T-cell (primary cell): Measurements from ENCODE around the gene RCBTB2. TPM values are rescaled to one million over a fixed set of nuclear protein-coding genes. Genes with fewer than 3 reads are reported as not detected.
"Not testable (repeated sequence)": the region's sequence is repeated elsewhere in the genome, so short reads cannot be mapped to it uniquely, and the experiment has no call there.

Experiments used
- ATAC-seq, 4 experiments: fragments of 200-7000 bp in 3 of 4; fragments of 150-1000 bp in 1 of 4; cut with Tn5 transposase; replicated peaks in 1 of 4; 1 replicate in 3 of 4; 2 replicates in 1 of 4; pipeline ENCODE4 v1.10.0; 2021; ENCODE audit warnings: moderate library complexity in 3 of 4, mild to moderate bottlenecking in 2 of 4, moderate number of reproducible peaks in 1 of 4
- CTCF ChIA-PET, 2 donors: fragments of 300-600 bp; sonication (Branson Sonifier 250); formaldehyde crosslinking; loops; one replicate each; lab custom pipeline; 2022; ENCODE audit warnings: antibody characterized with exemption in 2 of 2; lab: Charles Lee
- POLR2A ChIA-PET, 2 donors: fragments of 300-600 bp; sonication (Branson Sonifier 250); formaldehyde crosslinking; loops; one replicate each; lab custom pipeline; 2022; ENCODE audit warnings: antibody characterized with exemption in 2 of 2; lab: Charles Lee
- DNase-seq, 35 experiments: peaks; one replicate each; pipeline versions ENCODE4 v3.0.0 to v3.0.0-alpha.2; 2013 to 2023
- H3K27ac ChIP-seq: one replicate; pipeline ENCODE4 v1.5.1; 2013; ENCODE audit warnings: low read length
- H3K27me3 ChIP-seq, 2 experiments: replicated peaks in 1 of 2; 1 replicate in 1 of 2; 2 replicates in 1 of 2; pipeline versions ENCODE4 v1.6.1 to v1.7.0; 2013; ENCODE audit warnings: low read length in 1 of 2, mixed read lengths in 1 of 2; ENCODE audit not compliant: control insufficient read depth in 2 of 2, insufficient read depth in 2 of 2; ENCODE audit errors: extremely low read depth in 1 of 2
- H3K36me3 ChIP-seq, 2 donors: 1 replicate in 1 of 2; 2 replicates in 1 of 2; pipeline versions ENCODE4 v1.6.1 to v1.7.0; 2013; ENCODE audit warnings: low read length in 1 of 2; ENCODE audit not compliant: control insufficient read depth in 2 of 2, insufficient read depth in 1 of 2; ENCODE audit errors: extremely low read depth in 1 of 2
- H3K4me1 ChIP-seq, 2 experiments: 1 replicate in 1 of 2; 2 replicates in 1 of 2; pipeline versions ENCODE4 v1.6.1 to v1.7.0; 2013; ENCODE audit warnings: low read length in 2 of 2, mixed read lengths in 1 of 2; ENCODE audit not compliant: insufficient read depth in 2 of 2, control insufficient read depth in 1 of 2; ENCODE audit errors: extremely low read depth in 1 of 2
- H3K4me3 ChIP-seq, 2 donors: 1 replicate in 1 of 2; 2 replicates in 1 of 2; pipeline versions ENCODE4 v1.5.1 to v1.7.0; 2013; ENCODE audit warnings: mild to moderate bottlenecking in 2 of 2, low read length in 1 of 2, moderate library complexity in 1 of 2; ENCODE audit not compliant: control insufficient read depth in 1 of 2; ENCODE audit errors: extremely low read depth in 1 of 2
- H3K9me3 ChIP-seq: 2 replicates; pipeline ENCODE4 v1.7.0; 2013
- H3K27ac Mint-ChIP-seq, 2 donors: one replicate each; pipeline ENCODE4 v1.8.0; 2020 to 2021; ENCODE audit warnings: mild to moderate bottlenecking in 2 of 2, mixed read lengths in 2 of 2
- H3K27me3 Mint-ChIP-seq, 2 donors: one replicate each; pipeline ENCODE4 v1.8.0; 2021 to 2022; ENCODE audit warnings: mixed read lengths in 2 of 2
- H3K36me3 Mint-ChIP-seq: one replicate; pipeline ENCODE4 v1.8.0; 2021; ENCODE audit warnings: mixed read lengths
- H3K4me1 Mint-ChIP-seq, 3 donors: one replicate each; pipeline ENCODE4 v1.8.0; 2020 to 2022; ENCODE audit warnings: mixed read lengths in 3 of 3, mild to moderate bottlenecking in 1 of 3
- H3K4me3 Mint-ChIP-seq, 3 donors: one replicate each; pipeline ENCODE4 v1.8.0; 2020 to 2022; ENCODE audit warnings: mild to moderate bottlenecking in 3 of 3, mixed read lengths in 3 of 3, moderate library complexity in 3 of 3
- H3K9me3 Mint-ChIP-seq, 3 donors: one replicate each; pipeline ENCODE4 v1.8.0; 2020 to 2022; ENCODE audit warnings: mixed read lengths in 3 of 3
- WGBS: methylation state at CpG from one replicate; pipeline ENCODE4 v1.1.5; 2013; ENCODE audit warnings: missing lambda C conversion rate; ENCODE audit not compliant: insufficient coverage; 5-methylcytosine and 5-hydroxymethylcytosine counted together
- total RNA-seq, 35 experiments: library from RNA in 6 of 35; stranded (reverse) in 6 of 35; fragments of 120-200 nt in 1 of 35; gene quantifications; one replicate each; pipeline versions ENCODE4 v1.2.1 to v1.2.4 and lab custom pipeline; 2013 to 2026

The RCBTB2 gene
- total RNA-seq (10 to 100 TPM; 10.4 to 19.7 (median 16.2) TPM), total RNA-seq (lab: John Stamatoyannopoulos, UW) (5.1 to 61.0 (median 16.4) reads per million in 29 experiments)
- 24.4 TPM for total RNA-seq (2013)

- DNase-seq: peak; percentile 95 to 100 (median 98)
- no peaks in the 10 kb centered on the region for H3K9me3 ChIP-seq
- H3K27me3 ChIP-seq: no peaks in the 10 kb centered on the region
- H3K4me3 ChIP-seq: peak within 1 kb of the TSS; percentile 87 to 96
- Mint-ChIP-seq H3K27me3 (no peaks in the 10 kb centered on the region), H3K4me1 (peaks cover 24 to 39% (median 26%) of the 10 kb centered on the region in 3 donors), H3K27ac (peak within 1 kb of the TSS; percentile 99), H3K4me3 (peak within 1 kb of the TSS; percentile 90 to 93 (median 92)), H3K36me3 (peaks cover 2% of the 10 kb centered on the region), H3K9me3 (peaks cover 0 to 11% (median 0%) of the 10 kb centered on the region in 3 donors)
- CTCF ChIA-PET: interaction anchor here (0.6 to 1.8 kb wide), 13 partner anchors 9 to 708 kb away, joined by 3 to 10 read pairs (median 4); no protein-coding TSS in a partner anchor
- under 1% methylated on average over 64 of the region's 84 CpGs for WGBS
- no peaks in the 10 kb centered on the region for H3K36me3 ChIP-seq
- peak within 1 kb of the TSS; percentile 97 for H3K27ac ChIP-seq
- POLR2A ChIA-PET: interaction anchor here (0.6 to 1.8 kb wide), 17 partner anchors 8 to 443 kb away, joined by 3 to 7 read pairs (median 3); partner anchors contain the start of gene FNDC3A (in 1 of the 2)
- peak; percentile 88 to 95 (median 92) for ATAC-seq
- H3K4me1 ChIP-seq: peaks cover 13 to 21% of the 10 kb centered on the region in 2 experiments
Measured at GRCh38 chr13:48532506-48533499, at the start of gene RCBTB2. TSS of gene RCBTB2 (minus strand) at chr13:48533080. CDS start at chr13:48521939, 11,141 bp downstream.

- no peaks in the 10 kb centered on the region for H3K36me3 ChIP-seq
- Mint-ChIP-seq H3K27ac (no peak overlapping the region), H3K4me3 (no peak overlapping the region), H3K9me3 (no peaks in the 10 kb centered on the region), H3K27me3 (peaks cover 0 to 8% of the 10 kb centered on the region in 2 donors), H3K4me1 (peaks cover 18 to 34% (median 20%) of the 10 kb centered on the region in 3 donors), H3K36me3 (no peaks in the 10 kb centered on the region)
- H3K4me3 ChIP-seq: no peak overlapping the region
- WGBS: 86% methylated on average over 1 of the region's 3 CpGs
- H3K27me3 ChIP-seq: peaks cover 0 to 4% of the 10 kb centered on the region in 2 experiments
- H3K27ac ChIP-seq: no peak overlapping the region
- DNase-seq: no peak
- POLR2A ChIA-PET: interaction anchor here in 1 of 2 donors (0.6 kb wide), 1 partner anchor 449 kb away, joined by 6 read pairs; no protein-coding TSS in a partner anchor
- H3K9me3 ChIP-seq: no peaks in the 10 kb centered on the region
- peaks cover 3 to 15% of the 10 kb centered on the region in 2 experiments for H3K4me1 ChIP-seq
- ATAC-seq: no peak
- CTCF ChIA-PET: interaction anchor here (0.6 to 8.8 kb wide), 10 partner anchors 13 to 771 kb away, joined by 3 to 183 read pairs (median 5); no protein-coding TSS in a partner anchor
Measured at GRCh38 chr13:48582084-48582483, 49.2 kb upstream of the RCBTB2 start.

GRCh38 chr13:48580896-48581295, 48.0 kb upstream of the RCBTB2 start:
- no peak overlapping the region for H3K4me3 Mint-ChIP-seq
- 17% methylated on average over 1 of the region's 6 CpGs for WGBS
- Histone ChIP-seq H3K36me3 (no peaks in the 10 kb centered on the region), H3K4me1 (peaks cover 0 to 7% of the 10 kb centered on the region in 2 experiments), H3K9me3 (no peaks in the 10 kb centered on the region), H3K4me3 (no peak overlapping the region), H3K27ac (no peak overlapping the region), H3K27me3 (peaks cover 0 to 4% of the 10 kb centered on the region in 2 experiments)
- H3K27ac Mint-ChIP-seq: no peak overlapping the region
- H3K9me3 Mint-ChIP-seq: no peaks in the 10 kb centered on the region
- ATAC-seq (no peak), DNase-seq (no peak)
- CTCF ChIA-PET: interaction anchor here (0.7 to 8.8 kb wide), 23 partner anchors 12 to 497 kb away, joined by 3 to 183 read pairs (median 5); partner anchors contain the start of genes RCBTB2 (in 2 of the 2) and LPAR6 (in 1 of the 2)
- peaks cover 0 to 8% of the 10 kb centered on the region in 2 donors for H3K27me3 Mint-ChIP-seq
- H3K36me3 Mint-ChIP-seq: no peaks in the 10 kb centered on the region
- POLR2A ChIA-PET: interaction anchor here (0.6 to 1.3 kb wide), 3 partner anchors 85 to 290 kb away, joined by 3 to 5 read pairs (median 3); no protein-coding TSS in a partner anchor
- H3K4me1 Mint-ChIP-seq: peaks cover 7 to 25% (median 8%) of the 10 kb centered on the region in 3 donors

DNA sequence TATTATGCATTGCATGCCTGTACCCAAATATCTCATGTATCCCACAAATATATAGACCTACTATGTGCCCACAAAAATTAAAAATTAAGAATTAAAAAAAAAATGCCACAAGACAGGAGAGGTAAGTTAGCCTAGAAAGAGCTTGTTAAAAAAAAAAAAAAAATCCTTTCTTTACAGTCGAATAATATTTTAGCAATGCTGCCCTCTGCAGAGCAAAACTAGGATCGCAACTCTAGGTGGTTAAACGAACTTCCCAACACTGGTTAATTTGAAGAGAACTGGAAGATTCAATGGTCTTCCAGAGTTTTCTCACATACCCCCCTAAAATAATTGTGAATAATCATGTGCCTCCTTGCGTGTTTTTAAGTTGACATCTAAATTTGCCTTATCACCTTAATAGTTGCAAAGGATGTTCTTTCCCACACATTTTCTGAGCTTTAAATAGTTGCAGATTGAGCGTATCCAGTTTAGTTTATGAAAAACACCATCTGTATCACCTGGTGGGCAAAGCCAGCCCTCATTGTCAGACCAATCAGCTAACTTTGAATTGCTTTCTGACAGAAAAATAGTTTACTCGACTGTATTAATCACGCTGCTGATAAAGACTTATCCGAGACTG, 47.4 kb upstream of the RCBTB2 start:
- H3K4me3 ChIP-seq: no peak overlapping the region
- H3K27ac Mint-ChIP-seq: no peak overlapping the region
- 95% methylated on average over 3 of the region's 8 CpGs for WGBS
- no peaks in the 10 kb centered on the region for H3K9me3 ChIP-seq
- DNase-seq: peak; percentile 9 to 86 (median 63)
- H3K27ac ChIP-seq: no peak overlapping the region
- peaks cover 7 to 24% (median 7%) of the 10 kb centered on the region in 3 donors for H3K4me1 Mint-ChIP-seq
- H3K9me3 Mint-ChIP-seq: no peaks in the 10 kb centered on the region
- ChIA-PET POLR2A (interaction anchor here (0.6 to 1.3 kb wide), 11 partner anchors 18 to 1591 kb away, joined by 3 to 6 read pairs (median 3); no protein-coding TSS in a partner anchor), CTCF (interaction anchor here (0.5 to 8.8 kb wide), 70 partner anchors 9 to 542 kb away, joined by 3 to 183 read pairs (median 4); partner anchors contain the start of genes LPAR6 (in 1 of the 2), NUDT15 (in 1 of the 2) and RCBTB2 (in 1 of the 2))
- H3K4me1 ChIP-seq: peaks cover 0 to 5% of the 10 kb centered on the region in 2 experiments
- H3K36me3 ChIP-seq: no peaks in the 10 kb centered on the region
- no peak overlapping the region for H3K4me3 Mint-ChIP-seq
- H3K27me3 Mint-ChIP-seq: peaks cover 0 to 11% of the 10 kb centered on the region in 2 donors
- no peaks in the 10 kb centered on the region for H3K36me3 Mint-ChIP-seq
- peak in 3 of 4 experiments; percentile 56 to 70 (median 62) for ATAC-seq
- H3K27me3 ChIP-seq: peaks cover 0 to 4% of the 10 kb centered on the region in 2 experiments

DNA sequence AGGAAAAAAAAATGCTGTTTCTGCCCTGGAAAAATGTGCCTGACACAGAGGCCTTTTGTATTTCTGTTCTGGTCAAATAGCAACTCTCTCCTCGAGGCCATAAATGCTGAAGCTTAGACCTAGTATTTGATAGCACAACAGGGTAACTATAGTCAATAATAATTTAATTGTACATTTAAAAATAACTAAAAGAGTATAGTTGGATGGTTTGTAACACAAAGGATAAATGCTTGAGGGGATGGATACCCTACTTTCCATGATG, 47.0 kb upstream of the RCBTB2 start:
- DNase-seq, H3K9me3 Mint-ChIP-seq, H3K4me3 Mint-ChIP-seq, H3K27me3 ChIP-seq, H3K27ac ChIP-seq, H3K36me3 ChIP-seq, H3K9me3 ChIP-seq, H3K36me3 Mint-ChIP-seq, ATAC-seq, H3K27ac Mint-ChIP-seq, H3K4me1 ChIP-seq, H3K4me3 ChIP-seq: not testable (repeated sequence)
- no CpG with 5 or more reads among the region's 1 CpG for WGBS
- Mint-ChIP-seq H3K27me3 (peaks cover 0 to 11% of the 10 kb centered on the region in 2 donors), H3K4me1 (peaks cover 7 to 24% (median 7%) of the 10 kb centered on the region in 3 donors)
- ChIA-PET CTCF (interaction anchor here (0.6 to 8.8 kb wide), 65 partner anchors 9 to 542 kb away, joined by 3 to 183 read pairs (median 4); partner anchors contain the start of genes LPAR6 (in 1 of the 2), NUDT15 (in 1 of the 2) and RCBTB2 (in 1 of the 2)), POLR2A (interaction anchor here (0.6 to 1.3 kb wide), 9 partner anchors 18 to 1592 kb away, joined by 3 to 6 read pairs (median 3); no protein-coding TSS in a partner anchor)
